ENCODE measurements around the gene SH3TC1.

DNA sequence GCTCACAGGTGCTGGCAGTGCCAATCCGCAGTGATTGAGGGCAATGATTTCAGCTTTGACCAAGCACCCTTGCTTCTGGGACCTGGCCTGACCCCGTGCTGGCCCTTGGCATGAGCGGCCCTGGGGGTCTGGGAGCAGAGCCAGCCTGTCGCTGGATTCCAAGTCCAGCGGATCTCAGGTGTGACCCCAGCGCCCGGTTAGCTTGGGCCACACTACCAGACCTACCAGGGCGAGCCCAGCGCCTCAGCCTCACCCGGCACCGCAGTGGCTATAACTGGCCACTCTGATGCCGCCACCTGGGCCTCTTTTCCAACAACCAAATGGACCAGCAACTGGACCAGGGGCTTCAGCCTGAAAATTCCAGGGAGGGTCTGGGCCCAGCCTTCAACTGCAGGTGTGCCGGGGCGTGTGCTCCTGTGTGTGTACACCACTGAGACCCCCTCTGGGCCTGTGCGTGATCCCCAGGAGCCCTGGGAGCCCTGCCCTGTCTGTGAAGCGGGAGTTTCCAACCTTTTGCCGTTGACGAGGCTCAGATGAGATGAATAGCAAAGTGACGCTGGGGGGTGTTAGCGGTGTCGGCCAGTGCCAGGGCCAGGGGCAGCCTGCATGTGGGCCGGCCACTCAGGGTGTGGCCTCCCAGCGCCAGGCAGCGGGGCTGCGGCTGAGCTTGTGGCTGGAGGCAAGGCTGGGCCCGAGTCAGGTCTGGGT lies 658 bp downstream of the SH3TC1 start:
- TF ChIP-seq, protein P1, sequence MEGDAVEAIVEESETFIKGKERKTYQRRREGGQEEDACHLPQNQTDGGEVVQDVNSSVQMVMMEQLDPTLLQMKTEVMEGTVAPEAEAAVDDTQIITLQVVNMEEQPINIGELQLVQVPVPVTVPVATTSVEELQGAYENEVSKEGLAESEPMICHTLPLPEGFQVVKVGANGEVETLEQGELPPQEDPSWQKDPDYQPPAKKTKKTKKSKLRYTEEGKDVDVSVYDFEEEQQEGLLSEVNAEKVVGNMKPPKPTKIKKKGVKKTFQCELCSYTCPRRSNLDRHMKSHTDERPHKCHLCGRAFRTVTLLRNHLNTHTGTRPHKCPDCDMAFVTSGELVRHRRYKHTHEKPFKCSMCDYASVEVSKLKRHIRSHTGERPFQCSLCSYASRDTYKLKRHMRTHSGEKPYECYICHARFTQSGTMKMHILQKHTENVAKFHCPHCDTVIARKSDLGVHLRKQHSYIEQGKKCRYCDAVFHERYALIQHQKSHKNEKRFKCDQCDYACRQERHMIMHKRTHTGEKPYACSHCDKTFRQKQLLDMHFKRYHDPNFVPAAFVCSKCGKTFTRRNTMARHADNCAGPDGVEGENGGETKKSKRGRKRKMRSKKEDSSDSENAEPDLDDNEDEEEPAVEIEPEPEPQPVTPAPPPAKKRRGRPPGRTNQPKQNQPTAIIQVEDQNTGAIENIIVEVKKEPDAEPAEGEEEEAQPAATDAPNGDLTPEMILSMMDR (IDR thresholded peaks at IDR 0.05; ENCODE audit: low read depth, low read length, poor library complexity, severe bottlenecking): peak; percentile 3
- no peak for TF ChIP-seq EZH2phosphoT487 (IDR thresholded peaks at IDR 0.05; ENCODE audit: borderline replicate concordance, low read length)
